GM23248 (cell line): ENCODE measurements around the gene PDHX. TPM values are rescaled to one million over a fixed set of nuclear protein-coding genes. Genes with fewer than 3 reads are reported as not detected.

Experiments
- DNase-seq: peaks from one replicate; pipeline ENCODE4 v3.0.0-alpha.2; 2015
- H2AFZ ChIP-seq: fragments of 200-600 bp; sonication (generic); 2 replicates; pipeline ENCODE4 v1.6.1; 2016; ENCODE audit warnings: antibody characterized with exemption
- H3F3A ChIP-seq: fragments of 200-600 bp; sonication (generic); 2 replicates; pipeline ENCODE4 v1.6.1; 2016; ENCODE audit warnings: mild to moderate bottlenecking, antibody characterized with exemption, mixed run types; ENCODE audit not compliant: insufficient read depth
- H3K27ac ChIP-seq: fragments of 200-600 bp; sonication (generic); 2 replicates; pipeline ENCODE4 v1.5.1; 2016; ENCODE audit warnings: mild to moderate bottlenecking
- H3K27me3 ChIP-seq: fragments of 200-600 bp; sonication (generic); replicated peaks from 2 replicates; pipeline ENCODE4 v1.6.1; 2016; ENCODE audit warnings: mild to moderate bottlenecking; ENCODE audit not compliant: insufficient read depth
- H3K36me3 ChIP-seq: fragments of 200-600 bp; sonication (generic); 2 replicates; pipeline ENCODE4 v1.6.1; 2016; ENCODE audit warnings: low read depth, mild to moderate bottlenecking
- H3K4me1 ChIP-seq: fragments of 200-600 bp; sonication (generic); 2 replicates; pipeline ENCODE4 v1.6.1; 2016; ENCODE audit warnings: mild to moderate bottlenecking; ENCODE audit not compliant: insufficient read depth
- H3K4me2 ChIP-seq: fragments of 200-600 bp; sonication (generic); one replicate; pipeline ENCODE4 v1.6.1; 2016; ENCODE audit warnings: mild to moderate bottlenecking; ENCODE audit not compliant: unreplicated experiment
- H3K4me3 ChIP-seq: fragments of 200-600 bp; sonication (generic); 2 replicates; pipeline ENCODE4 v1.5.1; 2016; ENCODE audit warnings: mild to moderate bottlenecking
- H3K79me2 ChIP-seq: fragments of 200-600 bp; sonication (generic); 2 replicates; pipeline ENCODE4 v1.6.1; 2016; ENCODE audit warnings: mild to moderate bottlenecking; ENCODE audit not compliant: insufficient read depth
- H3K9ac ChIP-seq: fragments of 200-600 bp; sonication (generic); 2 replicates; pipeline ENCODE4 v1.6.1; 2016; ENCODE audit warnings: mild to moderate bottlenecking
- H3K9me2 ChIP-seq: fragments of 200-600 bp; sonication (generic); 2 replicates; pipeline ENCODE4 v1.6.1; 2016; ENCODE audit warnings: mixed run types, mild to moderate bottlenecking, moderate library complexity; ENCODE audit not compliant: insufficient read depth
- H3K9me3 ChIP-seq: fragments of 200-600 bp; sonication (generic); one replicate; pipeline ENCODE4 v1.6.1; 2017; ENCODE audit warnings: low read depth
- H4K20me1 ChIP-seq: fragments of 200-600 bp; sonication (generic); 2 replicates; pipeline ENCODE4 v1.6.0; 2016; ENCODE audit not compliant: insufficient read depth
- EZH2 ChIP-seq: fragments of 200-600 bp; sonication (generic); IDR thresholded peaks from 2 replicates; pipeline ENCODE4 v1.6.1; 2018; ENCODE audit warnings: antibody characterized with exemption, mild to moderate bottlenecking; ENCODE audit not compliant: insufficient read depth, poor library complexity, severe bottlenecking
- EZH2phosphoT487 ChIP-seq: fragments of 200-600 bp; sonication (generic); IDR thresholded peaks from 2 replicates; pipeline ENCODE4 v1.6.1; 2018; ENCODE audit warnings: antibody characterized with exemption, moderate library complexity, mild to moderate bottlenecking, low read depth; ENCODE audit not compliant: insufficient read depth
- WGBS, 2 experiments: methylation state at CpG; one replicate each; pipeline ENCODE4 v1.1.6; 2015 to 2017; ENCODE audit warnings: low lambda C conversion rate in 2 of 2, low coverage in 1 of 2; ENCODE audit errors: missing lambda C conversion rate in 2 of 2; 5-methylcytosine and 5-hydroxymethylcytosine counted together
- in situ Hi-C: fragments of 300-500 bp; cut with MboI; formaldehyde crosslinking; loops from 2 replicates; pipeline ENCODE4 v1.15.0; 2020
- polyA plus RNA-seq: library from polyadenylated mRNA; unstranded; fragments of >200 nt; fragmentation: Nextera tagmentation; extraction: Ambion mirVana; gene quantifications from 2 replicates; pipeline ENCODE4 v1.2.1, GENCODE V29; 2016
- total RNA-seq: library from RNA; depleted of rRNA; stranded (reverse); fragments of >200 nt; shearing (Covaris generic); gene quantifications from 2 replicates; pipeline ENCODE4 v1.2.3, GENCODE V29; 2014

Gene PDHX
- total and polyA plus RNA-seq, 2 experiments from 2014 or later = 36.1 to 40.1 TPM

DNA sequence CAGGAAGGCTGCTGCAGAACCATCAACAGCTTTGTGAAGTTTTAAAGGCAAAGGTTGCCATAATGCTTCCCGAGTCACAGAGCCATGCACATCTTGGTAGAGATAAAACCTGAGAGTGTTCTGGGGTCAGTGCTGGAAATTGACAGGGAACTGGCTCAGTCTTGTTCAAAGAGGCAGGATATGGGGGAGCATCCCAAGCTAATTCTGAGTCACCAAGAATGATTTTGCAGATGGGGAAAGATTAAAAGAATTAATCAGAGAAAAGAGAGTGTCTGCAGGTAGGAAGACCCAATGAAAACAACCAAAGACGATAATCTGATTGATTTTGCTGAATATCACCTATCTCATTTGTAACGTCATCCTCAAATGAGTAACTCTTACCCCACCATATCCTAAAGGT lies 122.7 kb downstream of the PDHX start:
- H3K36me3 ChIP-seq = no peaks in the 10 kb centered on the region
- H3K27ac ChIP-seq = no peak overlapping the region
- H3K9me3 ChIP-seq = no peaks in the 10 kb centered on the region
- WGBS, 2 experiments = 86% methylated on average over 3 of the region's 3 CpGs
- no peak overlapping the region for H3K4me3 ChIP-seq
- H4K20me1 ChIP-seq = no peaks in the 10 kb centered on the region
- peaks cover 42% of the 10 kb centered on the region for H3K4me1 ChIP-seq
- H3K4me2 ChIP-seq = no peak overlapping the region
- no peaks in the 10 kb centered on the region for H3K79me2 ChIP-seq
- no peaks in the 10 kb centered on the region for H3K27me3 ChIP-seq
- H3K9me2 ChIP-seq = peaks cover 7% of the 10 kb centered on the region; the same call in 1 of the 2 replicates
- no peak overlapping the region for H3K9ac ChIP-seq
- peaks cover 31% of the 10 kb centered on the region for H3F3A ChIP-seq
- TF ChIP-seq EZH2phosphoT487 (no peak), EZH2 (no peak)
- no peak overlapping the region for H2AFZ ChIP-seq
- in situ Hi-C loops = no loop called here
- DNase-seq = peak; percentile 22

DNA sequence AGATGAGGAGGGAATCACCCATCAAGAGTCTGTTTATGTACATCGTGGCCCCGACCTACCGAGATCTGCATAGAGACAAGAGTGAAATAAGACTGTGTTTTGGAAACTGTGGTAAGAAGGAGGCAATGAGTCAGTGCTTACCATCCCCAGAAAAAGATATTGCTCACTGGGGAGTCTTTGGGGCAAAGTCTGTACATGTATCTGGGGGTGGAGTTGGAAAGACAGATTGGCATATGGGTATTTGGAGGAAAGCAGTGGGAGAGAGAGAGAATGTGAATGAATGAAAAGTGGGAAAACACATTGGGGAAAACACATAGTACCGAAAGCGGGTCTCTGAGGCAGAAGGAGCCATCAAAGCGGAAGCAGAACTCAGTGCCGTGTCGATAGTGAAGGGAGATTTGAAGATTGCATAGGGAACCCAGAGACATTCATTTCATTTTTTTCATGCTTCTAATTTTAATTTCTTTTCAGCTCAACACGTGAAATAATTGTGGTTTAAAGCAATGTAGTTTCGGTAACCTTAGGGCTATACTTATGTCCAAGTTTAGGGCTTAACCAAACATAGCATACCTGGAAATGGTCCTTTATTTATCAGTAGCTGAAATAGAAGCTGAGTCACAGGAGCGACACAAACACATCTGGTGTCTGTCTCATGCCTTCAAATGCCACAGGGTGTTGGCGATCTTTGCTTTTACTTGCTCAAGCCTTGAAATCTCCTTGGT lies 124.0 kb downstream of the PDHX start:
- no peak overlapping the region for H3K4me3 ChIP-seq
- H2AFZ ChIP-seq = no peak overlapping the region
- H3K4me2 ChIP-seq = peak overlapping the region; percentile 37
- TF ChIP-seq EZH2 (no peak), EZH2phosphoT487 (no peak)
- no peaks in the 10 kb centered on the region for H3K36me3 ChIP-seq
- peaks cover 7% of the 10 kb centered on the region; the same call in 1 of the 2 replicates for H3K9me2 ChIP-seq
- H3F3A ChIP-seq = peaks cover 28% of the 10 kb centered on the region
- peak overlapping the region; percentile 37; the same call in 1 of the 2 replicates for H3K9ac ChIP-seq
- H3K27ac ChIP-seq = peak overlapping the region; percentile 29
- no peaks in the 10 kb centered on the region for H4K20me1 ChIP-seq
- H3K9me3 ChIP-seq = no peaks in the 10 kb centered on the region
- in situ Hi-C loops = no loop called here
- H3K27me3 ChIP-seq = no peaks in the 10 kb centered on the region
- WGBS, 2 experiments = 69% methylated on average over 12 of the region's 12 CpGs
- H3K4me1 ChIP-seq = peaks cover 40% of the 10 kb centered on the region
- peak; percentile 85 for DNase-seq
- H3K79me2 ChIP-seq = no peaks in the 10 kb centered on the region

DNA sequence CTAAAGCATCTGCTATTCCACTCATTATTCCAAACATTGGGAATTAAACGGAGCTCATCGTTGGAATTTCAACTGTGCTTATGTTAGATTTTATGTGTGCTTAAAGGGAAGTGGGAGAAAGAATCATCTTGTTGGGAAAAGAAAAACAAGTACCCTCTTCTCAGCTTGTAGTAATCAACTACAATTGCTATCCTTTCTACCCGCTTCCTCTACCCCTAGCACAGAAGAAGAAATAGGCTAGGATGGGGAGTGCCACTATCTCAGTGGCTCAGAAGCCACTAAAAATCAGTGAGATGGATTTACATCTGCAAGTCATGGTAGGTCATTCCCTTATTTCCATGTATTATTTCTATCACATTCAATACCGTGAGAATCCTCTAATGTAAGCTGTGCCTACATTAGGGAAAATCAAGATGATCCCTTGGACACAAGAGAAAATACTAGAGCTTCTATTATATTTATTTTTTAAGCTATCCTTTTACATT lies 124.7 kb downstream of the PDHX start:
- TF ChIP-seq EZH2 (no peak), EZH2phosphoT487 (no peak)
- H3K79me2 ChIP-seq = no peaks in the 10 kb centered on the region
- H3K4me3 ChIP-seq = no peak overlapping the region
- peaks cover 35% of the 10 kb centered on the region for H3K4me1 ChIP-seq
- no peaks in the 10 kb centered on the region for H3K36me3 ChIP-seq
- H3K27ac ChIP-seq = no peak overlapping the region
- in situ Hi-C loops = no loop called here
- H4K20me1 ChIP-seq = no peaks in the 10 kb centered on the region
- H3K9me3 ChIP-seq = no peaks in the 10 kb centered on the region
- no peaks in the 10 kb centered on the region for H3K27me3 ChIP-seq
- no peak overlapping the region for H3K9ac ChIP-seq
- peaks cover 7% of the 10 kb centered on the region; the same call in 1 of the 2 replicates for H3K9me2 ChIP-seq
- 66 to 71% methylated on average over 4 of the region's 4 CpGs for WGBS, 2 experiments
- DNase-seq = no peak
- H2AFZ ChIP-seq = no peak overlapping the region
- peak overlapping the region; percentile 37 for H3K4me2 ChIP-seq
- H3F3A ChIP-seq = peaks cover 23% of the 10 kb centered on the region

DNA sequence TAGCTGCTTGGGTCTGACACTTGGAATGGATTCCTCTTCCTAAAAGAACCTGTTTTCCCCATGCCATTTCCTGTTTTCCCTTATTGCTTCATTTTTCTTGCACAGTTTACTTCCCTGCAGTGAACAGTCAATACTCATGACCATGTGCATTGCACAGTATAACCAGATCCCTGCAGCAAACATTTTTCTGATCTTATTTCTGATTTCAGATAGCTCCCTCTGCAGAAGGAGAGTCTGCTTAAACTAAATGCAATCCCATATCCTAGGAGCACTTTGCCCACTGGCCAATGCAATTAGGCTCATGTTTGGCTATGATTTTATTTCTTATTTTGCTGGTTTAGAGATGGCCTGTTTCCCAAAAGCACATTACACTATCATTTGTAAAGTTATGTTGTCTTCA lies 125.8 kb downstream of the PDHX start:
- H3K4me1 ChIP-seq = peaks cover 27% of the 10 kb centered on the region
- no peak overlapping the region for H2AFZ ChIP-seq
- no peaks in the 10 kb centered on the region for H3K79me2 ChIP-seq
- no peak overlapping the region for H3K27ac ChIP-seq
- H3K9me2 ChIP-seq = peaks cover 5% of the 10 kb centered on the region; the same call in 1 of the 2 replicates
- TF ChIP-seq EZH2phosphoT487 = no peak
- TF ChIP-seq EZH2 = no peak
- no peaks in the 10 kb centered on the region for H4K20me1 ChIP-seq
- no peaks in the 10 kb centered on the region for H3K9me3 ChIP-seq
- no peak overlapping the region for H3K4me3 ChIP-seq
- H3K9ac ChIP-seq = no peak overlapping the region
- no peak overlapping the region for H3K4me2 ChIP-seq
- H3K36me3 ChIP-seq = no peaks in the 10 kb centered on the region
- in situ Hi-C loops = no loop called here
- H3K27me3 ChIP-seq = no peaks in the 10 kb centered on the region
- H3F3A ChIP-seq = peaks cover 12% of the 10 kb centered on the region
- DNase-seq = no peak
